Measurements from ENCODE around the gene OR10V1. TPM values are rescaled to one million over a fixed set of nuclear protein-coding genes. Genes with fewer than 3 reads are reported as not detected.
A peak's percentile ranks its signal among the peaks of the same experiment; 100 is the strongest.

The OR10V1 gene, protein sequence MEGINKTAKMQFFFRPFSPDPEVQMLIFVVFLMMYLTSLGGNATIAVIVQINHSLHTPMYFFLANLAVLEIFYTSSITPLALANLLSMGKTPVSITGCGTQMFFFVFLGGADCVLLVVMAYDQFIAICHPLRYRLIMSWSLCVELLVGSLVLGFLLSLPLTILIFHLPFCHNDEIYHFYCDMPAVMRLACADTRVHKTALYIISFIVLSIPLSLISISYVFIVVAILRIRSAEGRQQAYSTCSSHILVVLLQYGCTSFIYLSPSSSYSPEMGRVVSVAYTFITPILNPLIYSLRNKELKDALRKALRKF
- total RNA-seq, result not detected

DNA sequence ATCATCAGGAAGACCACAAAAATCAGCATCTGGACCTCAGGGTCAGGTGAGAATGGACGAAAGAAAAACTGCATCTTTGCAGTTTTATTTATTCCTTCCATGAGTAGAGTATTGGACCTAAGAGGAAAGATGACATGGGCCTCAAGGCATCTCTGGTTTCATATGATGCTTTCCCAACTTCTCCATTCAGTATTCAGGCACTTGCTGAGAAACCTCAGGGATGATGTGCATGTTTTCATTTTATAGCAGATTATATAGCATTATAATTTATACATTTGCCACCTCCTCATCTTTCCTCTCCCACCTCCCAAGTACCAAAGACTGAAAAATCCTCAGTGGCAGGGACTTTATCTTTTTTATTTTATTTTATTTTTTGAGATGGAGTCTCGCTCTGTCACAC lies at the start of gene OR10V1:
TSS of gene OR10V1 (minus strand) at position 101 of the 400 bp plus-strand sequence. CDS start at position 101, 0 bp downstream.
- H3K36me3 Mint-ChIP-seq, result no peaks in the 10 kb centered on the region
- no peak within 1 kb of the TSS for H3K27ac Mint-ChIP-seq

GRCh38 chr11:59761993-59762392 lies 48.3 kb upstream of the OR10V1 start:
- no peak for DNase-seq
- Mint-ChIP-seq H3K4me3 (no peak overlapping the region), H3K27me3 (no peaks in the 10 kb centered on the region), H3K9me3 (no peaks in the 10 kb centered on the region), H3K36me3 (no peaks in the 10 kb centered on the region), H3K4me1 (peaks cover 10% of the 10 kb centered on the region), H3K27ac (no peak overlapping the region)

More for the DNA sequence above, at the start of gene OR10V1:
- H3K27me3 Mint-ChIP-seq, result peaks cover 5% of the 10 kb centered on the region
- H3K4me1 Mint-ChIP-seq, result no peaks in the 10 kb centered on the region
- H3K4me3 Mint-ChIP-seq, result no peak within 1 kb of the TSS
- DNase-seq, result no peak
- H3K9me3 Mint-ChIP-seq, result no peaks in the 10 kb centered on the region

DNA sequence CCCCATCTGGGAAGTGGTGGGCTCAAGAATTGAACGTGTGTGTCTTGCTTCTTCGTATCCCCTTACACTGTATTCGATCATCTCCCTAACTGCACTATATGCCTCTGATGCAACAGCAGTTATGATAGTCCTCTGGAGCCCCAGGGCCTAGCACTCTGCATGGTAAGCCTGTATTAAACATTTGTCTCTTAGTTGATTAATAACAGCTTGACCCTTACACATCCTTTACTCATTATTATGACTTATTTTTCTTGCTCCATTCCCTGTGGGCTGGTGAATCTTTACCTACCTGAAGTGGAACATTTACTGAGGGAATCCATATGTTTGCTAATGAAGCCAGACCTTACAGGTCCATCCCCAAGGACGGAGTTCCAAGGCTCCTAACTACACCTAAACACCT lies 47.1 kb upstream of the OR10V1 start:
- Mint-ChIP-seq H3K9me3 (no peaks in the 10 kb centered on the region), H3K27me3 (no peaks in the 10 kb centered on the region), H3K4me1 (peaks cover 20% of the 10 kb centered on the region), H3K4me3 (no peak overlapping the region), H3K36me3 (no peaks in the 10 kb centered on the region), H3K27ac (no peak overlapping the region)
- DNase-seq, result no peak

DNA sequence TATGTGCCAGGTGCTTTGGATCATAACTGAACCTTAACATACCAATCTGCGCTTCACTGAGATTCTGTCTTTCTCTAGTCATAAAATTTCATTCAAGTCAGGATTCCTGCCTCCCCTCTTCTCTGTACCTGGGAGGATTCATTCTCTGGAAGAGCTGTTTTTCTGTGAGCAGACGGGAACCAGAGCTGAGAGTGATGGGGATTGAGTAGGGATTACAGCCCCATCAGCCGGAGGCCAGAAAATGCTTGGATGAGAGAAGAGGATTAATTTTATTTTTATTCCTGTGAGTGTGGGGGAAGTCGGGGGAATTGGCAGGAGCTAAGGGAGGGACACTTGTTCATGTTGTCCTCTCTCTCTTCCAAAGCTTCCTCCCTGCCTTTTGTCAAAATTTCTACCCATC lies 46.3 kb upstream of the OR10V1 start:
- H3K4me3 Mint-ChIP-seq, result no peak overlapping the region
- H3K9me3 Mint-ChIP-seq, result no peaks in the 10 kb centered on the region
- no peak overlapping the region for H3K27ac Mint-ChIP-seq
- H3K4me1 Mint-ChIP-seq, result peaks cover 18% of the 10 kb centered on the region
- H3K36me3 Mint-ChIP-seq, result no peaks in the 10 kb centered on the region
- DNase-seq, result no peak
- no peaks in the 10 kb centered on the region for H3K27me3 Mint-ChIP-seq

DNA sequence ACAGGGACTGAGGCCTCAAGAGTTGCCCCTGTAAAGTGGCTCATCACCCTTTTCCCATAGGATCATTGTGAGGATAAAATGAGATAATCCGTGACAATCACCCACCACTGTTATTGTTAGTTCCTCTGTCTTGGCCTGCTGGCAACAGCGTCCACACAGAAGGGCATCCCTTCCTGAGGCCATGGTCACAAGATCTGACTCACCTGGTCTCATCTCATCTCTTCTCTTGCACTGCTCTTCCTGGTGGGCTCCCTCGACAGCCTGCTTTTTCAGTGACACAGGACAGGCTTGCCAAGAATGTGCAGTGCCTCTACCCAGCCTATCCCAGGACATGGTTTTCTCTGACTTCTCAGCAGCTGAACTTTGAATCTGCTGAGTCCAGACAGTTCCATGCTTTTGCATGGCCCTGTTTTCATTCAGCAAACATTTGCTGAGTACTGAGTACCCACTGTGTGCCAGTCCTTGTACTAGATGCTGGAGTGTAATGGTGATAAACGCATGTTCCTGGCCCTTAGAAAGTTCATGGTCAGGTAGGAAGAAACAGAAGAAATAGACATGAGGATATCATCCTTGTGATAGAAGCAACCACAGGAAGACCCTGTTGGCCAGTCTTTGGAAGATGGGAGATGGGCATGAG lies 44.9 kb upstream of the OR10V1 start:
- Mint-ChIP-seq H3K36me3 (no peaks in the 10 kb centered on the region), H3K4me3 (no peak overlapping the region), H3K27ac (no peak overlapping the region), H3K9me3 (no peaks in the 10 kb centered on the region), H3K27me3 (no peaks in the 10 kb centered on the region), H3K4me1 (peaks cover 23% of the 10 kb centered on the region)
- no peak for DNase-seq

DNA sequence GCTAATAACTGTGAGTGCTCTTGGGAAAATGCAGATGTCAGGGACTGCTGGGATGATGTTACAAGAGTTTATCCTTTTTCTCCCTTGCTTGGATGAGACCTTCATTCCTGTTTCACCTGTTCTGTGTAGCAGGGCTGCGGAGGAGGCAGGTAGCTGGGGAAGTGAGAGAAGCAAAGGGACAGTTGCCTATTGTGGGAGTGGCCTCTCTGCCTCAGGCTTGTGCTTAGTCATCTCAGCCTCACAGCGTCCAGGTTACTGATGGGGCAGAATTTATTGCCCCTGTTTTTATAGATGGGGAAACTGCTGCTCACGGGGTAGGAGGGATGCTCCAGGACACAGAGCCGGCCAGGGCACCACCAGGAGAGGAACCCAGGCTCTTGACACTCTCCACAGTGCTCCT lies 43.2 kb upstream of the OR10V1 start:
- peaks cover 23% of the 10 kb centered on the region for H3K4me1 Mint-ChIP-seq
- H3K4me3 Mint-ChIP-seq, result no peak overlapping the region
- H3K36me3 Mint-ChIP-seq, result no peaks in the 10 kb centered on the region
- no peaks in the 10 kb centered on the region for H3K9me3 Mint-ChIP-seq
- H3K27ac Mint-ChIP-seq, result peak overlapping the region; percentile 36
- no peak for DNase-seq
- H3K27me3 Mint-ChIP-seq, result no peaks in the 10 kb centered on the region

DNA sequence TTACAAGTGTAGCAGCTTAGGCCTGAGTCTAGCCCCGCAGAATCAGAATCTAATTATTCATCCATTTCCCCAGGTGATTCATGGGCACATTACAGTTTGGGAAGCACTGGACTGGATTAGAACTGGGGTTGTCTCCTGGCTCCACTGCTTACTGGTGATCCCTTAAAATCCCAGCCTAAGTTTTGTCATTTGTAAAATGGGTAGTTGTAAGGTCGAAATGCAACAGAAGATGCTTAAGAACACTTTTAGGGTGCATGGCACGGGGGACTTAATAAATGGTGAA lies 42.9 kb upstream of the OR10V1 start:
- H3K36me3 Mint-ChIP-seq, result no peaks in the 10 kb centered on the region
- H3K27ac Mint-ChIP-seq, result no peak overlapping the region
- peaks cover 23% of the 10 kb centered on the region for H3K4me1 Mint-ChIP-seq

DNA sequence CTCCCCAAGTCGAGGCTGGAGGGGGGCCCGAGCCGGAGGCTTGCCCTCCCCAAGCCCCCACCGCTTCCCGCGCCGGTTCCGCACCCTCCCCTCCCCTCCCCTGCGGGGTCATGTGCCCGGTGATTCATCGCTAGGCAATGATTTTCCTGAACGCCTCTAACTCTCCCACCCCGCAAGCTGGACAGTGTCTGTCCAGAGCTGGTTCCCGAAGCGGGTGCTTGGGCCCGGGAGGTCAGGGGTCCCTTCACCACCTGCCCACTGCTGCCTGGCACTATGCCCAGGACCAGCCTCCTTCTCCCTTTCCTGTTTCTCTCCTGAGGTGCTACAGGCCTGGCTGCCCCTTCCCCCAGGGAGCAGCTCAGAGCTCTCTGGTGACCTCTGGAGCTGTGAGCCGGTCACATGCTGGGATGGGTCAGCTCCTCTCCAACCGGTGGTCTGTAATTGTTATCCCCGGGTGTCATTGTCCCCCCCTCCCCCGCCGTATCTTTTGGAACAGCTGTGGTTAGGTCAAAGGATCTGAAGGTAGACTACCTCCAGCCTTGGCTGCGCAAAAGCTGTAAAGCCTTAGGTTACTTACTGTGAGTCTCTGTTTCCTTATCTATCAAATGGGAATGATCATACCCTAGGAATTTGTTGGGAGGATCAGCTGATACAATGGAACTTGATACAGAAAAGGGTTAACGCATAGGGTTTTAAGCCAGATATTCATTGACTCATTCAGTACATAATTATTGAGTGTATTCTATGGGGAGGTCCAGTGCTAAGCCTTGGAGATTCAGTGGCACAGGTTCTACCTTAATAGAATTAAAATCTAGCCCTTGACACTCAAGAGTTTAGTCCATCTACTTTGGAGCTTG lies 42.3 kb upstream of the OR10V1 start:
- Mint-ChIP-seq H3K4me1 (peaks cover 23% of the 10 kb centered on the region), H3K36me3 (no peaks in the 10 kb centered on the region), H3K4me3 (peak overlapping the region; percentile 83), H3K27me3 (no peaks in the 10 kb centered on the region), H3K9me3 (no peaks in the 10 kb centered on the region), H3K27ac (no peak overlapping the region)
- peak; percentile 36 for DNase-seq

More for the DNA sequence above, 42.9 kb upstream of the OR10V1 start:
- Mint-ChIP-seq H3K9me3 (no peaks in the 10 kb centered on the region), H3K27me3 (no peaks in the 10 kb centered on the region), H3K4me3 (no peak overlapping the region)
- no peak for DNase-seq

- Mint-ChIP-seq H3K27ac (peak within 1 kb of the TSS; percentile 4), H3K36me3 (no peaks in the 10 kb centered on the region)
Observed at GRCh38 chr11:59754859-59755700, 41.4 kb upstream of the OR10V1 start, which contains the start of gene STX3. Gene STX3 (plus strand): TSS chr11:59755376. CDS start chr11:59755606, 230 bp downstream.

DNA sequence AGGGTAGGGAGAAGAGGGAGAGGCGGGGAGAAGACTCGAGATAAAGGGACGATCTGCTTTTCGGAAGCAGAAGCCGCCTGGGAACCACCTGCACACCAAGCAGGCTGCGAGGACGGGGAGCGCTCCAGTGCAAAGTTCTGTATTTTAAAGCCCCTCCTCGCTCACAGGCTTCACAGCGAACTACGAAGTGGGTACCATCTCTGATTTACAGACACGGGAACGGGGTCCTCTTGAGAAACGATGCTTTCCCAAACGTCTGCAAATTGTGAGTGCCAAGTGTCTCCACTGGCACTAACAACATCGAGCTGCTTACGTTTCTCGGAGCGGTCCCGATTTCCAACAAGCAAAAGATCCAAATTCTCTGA lies 40.8 kb upstream of the OR10V1 start:
- Mint-ChIP-seq H3K4me1 (peaks cover 23% of the 10 kb centered on the region), H3K9me3 (no peaks in the 10 kb centered on the region), H3K36me3 (no peaks in the 10 kb centered on the region), H3K27me3 (peaks cover 5% of the 10 kb centered on the region), H3K27ac (no peak overlapping the region), H3K4me3 (peak overlapping the region; percentile 85)
- peak; percentile 19 for DNase-seq

More at GRCh38 chr11:59754859-59755700, 41.4 kb upstream of the OR10V1 start, which contains the start of gene STX3:
- H3K9me3 Mint-ChIP-seq, result no peaks in the 10 kb centered on the region
- H3K4me1 Mint-ChIP-seq, result peaks cover 23% of the 10 kb centered on the region
- H3K27me3 Mint-ChIP-seq, result peaks cover 5% of the 10 kb centered on the region
- H3K4me3 Mint-ChIP-seq, result peak within 1 kb of the TSS; percentile 85
- DNase-seq, result peak; percentile 79

GRCh38 chr11:59753650-59754493 lies 40.2 kb upstream of the OR10V1 start:
- Mint-ChIP-seq H3K27ac (peak overlapping the region; percentile 4), H3K27me3 (peaks cover 5% of the 10 kb centered on the region), H3K36me3 (no peaks in the 10 kb centered on the region), H3K9me3 (no peaks in the 10 kb centered on the region), H3K4me1 (peaks cover 23% of the 10 kb centered on the region), H3K4me3 (peak overlapping the region; percentile 85)
- DNase-seq, result peak; percentile 77

DNA sequence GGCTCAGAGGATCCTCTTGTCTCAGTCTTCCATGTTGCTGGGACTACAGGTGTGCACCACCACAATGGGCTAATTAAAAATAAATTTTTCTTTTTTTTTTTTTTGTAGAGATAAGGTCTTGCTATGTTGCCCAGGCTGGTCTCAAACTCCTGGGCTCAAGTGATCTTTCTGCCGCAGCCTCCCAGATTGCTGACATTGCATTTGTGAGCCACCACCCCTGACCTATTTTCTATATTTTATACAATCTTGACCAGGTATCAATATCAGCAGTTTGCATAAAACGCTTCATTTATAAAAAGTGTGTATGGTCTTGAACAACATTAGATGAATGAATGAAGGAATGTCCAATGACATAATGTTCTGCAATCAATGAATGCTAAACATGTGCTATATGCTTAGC lies 32.5 kb upstream of the OR10V1 start:
- no peak overlapping the region for H3K4me3 Mint-ChIP-seq
- H3K27ac Mint-ChIP-seq, result no peak overlapping the region
- no peak for DNase-seq
- H3K27me3 Mint-ChIP-seq, result peaks cover 20% of the 10 kb centered on the region
- H3K36me3 Mint-ChIP-seq, result no peaks in the 10 kb centered on the region
- no peaks in the 10 kb centered on the region for H3K4me1 Mint-ChIP-seq
- H3K9me3 Mint-ChIP-seq, result no peaks in the 10 kb centered on the region

- no peak for DNase-seq
- Mint-ChIP-seq H3K36me3 (no peaks in the 10 kb centered on the region), H3K9me3 (no peaks in the 10 kb centered on the region), H3K4me1 (no peaks in the 10 kb centered on the region), H3K4me3 (no peak overlapping the region), H3K27me3 (peaks cover 3% of the 10 kb centered on the region), H3K27ac (no peak overlapping the region)
Observed at GRCh38 chr11:59730896-59731565, 17.4 kb upstream of the OR10V1 start.
